ENCODE results near the gene FAM174B.

The FAM174B gene

GRCh38 chr15:92653366-92653765, 2.2 kb downstream of the FAM174B start:
- Mint-ChIP-seq H3K4me1 (no peaks in the 10 kb centered on the region), H3K9me3 (peaks cover 3% of the 10 kb centered on the region), H3K36me3 (no peaks in the 10 kb centered on the region), H3K4me3 (no peak overlapping the region), H3K27ac (no peak overlapping the region)
- ATAC-seq (no peak), DNase-seq (ENCODE audit: low spot score in 2 of 2) (no peak)

GRCh38 chr15:92652576-92652966, 3.0 kb downstream of the FAM174B start:
- Mint-ChIP-seq H3K27ac (no peak overlapping the region), H3K9me3 (peaks cover 3% of the 10 kb centered on the region), H3K4me3 (no peak overlapping the region), H3K4me1 (no peaks in the 10 kb centered on the region), H3K36me3 (no peaks in the 10 kb centered on the region)
- ATAC-seq (no peak), DNase-seq (ENCODE audit: low spot score in 2 of 2) (no peak)

DNA sequence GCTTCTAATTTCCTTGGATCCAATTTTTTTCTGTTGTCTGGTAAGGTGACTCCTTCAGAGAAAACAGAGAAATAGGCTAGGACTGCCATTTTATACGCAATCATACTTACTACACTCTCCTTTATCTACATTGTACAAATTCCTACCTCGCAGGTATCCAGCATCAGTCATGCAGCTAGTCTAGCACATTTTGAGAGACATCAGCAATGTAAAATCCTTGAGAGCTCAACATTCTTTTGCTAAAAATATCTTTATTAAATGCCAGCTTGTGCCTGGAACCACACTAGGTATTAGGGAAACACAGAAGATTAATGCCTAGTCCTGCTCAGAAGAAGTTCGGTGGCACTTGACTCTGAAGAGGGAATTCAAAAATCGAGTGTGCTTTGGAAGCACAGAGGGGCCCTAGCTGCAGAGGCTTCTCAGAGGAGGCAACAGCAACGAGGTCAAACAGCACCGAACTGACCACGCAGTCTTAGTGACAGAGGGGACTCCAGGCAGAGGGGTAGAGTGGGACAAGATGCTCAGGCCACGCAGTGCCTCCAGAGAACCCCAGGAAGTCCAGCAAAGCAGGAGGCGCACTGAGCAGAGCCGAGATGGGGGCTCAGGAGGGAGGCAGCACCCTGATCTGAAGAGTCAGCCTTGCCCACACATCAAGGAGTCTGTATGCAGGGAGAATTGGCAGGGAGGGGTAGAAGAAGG, 3.5 kb downstream of the FAM174B start:
- ATAC-seq (no peak), DNase-seq (ENCODE audit: low spot score in 2 of 2) (no peak)
- no peak overlapping the region for H3K27ac Mint-ChIP-seq
- no peaks in the 10 kb centered on the region for H3K4me1 Mint-ChIP-seq
- H3K4me3 Mint-ChIP-seq: no peak overlapping the region
- H3K9me3 Mint-ChIP-seq: peaks cover 3% of the 10 kb centered on the region
- no peaks in the 10 kb centered on the region for H3K36me3 Mint-ChIP-seq

GRCh38 chr15:92650966-92651365, 4.6 kb downstream of the FAM174B start:
- Mint-ChIP-seq H3K4me1 (no peaks in the 10 kb centered on the region), H3K4me3 (no peak overlapping the region), H3K9me3 (peaks cover 3% of the 10 kb centered on the region), H3K36me3 (no peaks in the 10 kb centered on the region), H3K27ac (no peak overlapping the region)
- no peak for DNase-seq (ENCODE audit: low spot score in 2 of 2)
- no peak for ATAC-seq

DNA sequence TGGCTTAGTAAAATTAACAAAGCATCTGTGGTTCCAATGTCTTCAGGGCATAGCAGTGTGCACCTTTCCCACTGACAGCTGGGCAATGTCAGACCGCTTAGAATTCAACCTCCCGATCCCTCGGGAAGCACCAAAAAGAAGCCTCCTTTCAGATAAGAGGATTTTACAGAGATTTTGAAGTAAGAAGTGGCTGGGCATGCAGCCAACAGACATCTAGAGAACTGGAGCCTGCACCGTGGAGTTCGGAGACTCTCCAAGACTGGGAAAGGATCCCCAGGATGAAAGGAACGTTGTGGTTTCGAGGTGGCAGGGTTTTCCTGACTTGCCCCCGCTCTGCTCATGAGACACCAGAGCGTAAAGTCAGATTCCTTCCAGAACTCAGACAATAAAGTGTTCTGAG, 5.3 kb downstream of the FAM174B start:
- no peaks in the 10 kb centered on the region for H3K36me3 Mint-ChIP-seq
- no peak overlapping the region for H3K4me3 Mint-ChIP-seq
- no peak for ATAC-seq
- no peaks in the 10 kb centered on the region for H3K4me1 Mint-ChIP-seq
- no peak overlapping the region for H3K27ac Mint-ChIP-seq
- DNase-seq (ENCODE audit: low spot score in 2 of 2): no peak
- H3K9me3 Mint-ChIP-seq: peaks cover 3% of the 10 kb centered on the region

DNA sequence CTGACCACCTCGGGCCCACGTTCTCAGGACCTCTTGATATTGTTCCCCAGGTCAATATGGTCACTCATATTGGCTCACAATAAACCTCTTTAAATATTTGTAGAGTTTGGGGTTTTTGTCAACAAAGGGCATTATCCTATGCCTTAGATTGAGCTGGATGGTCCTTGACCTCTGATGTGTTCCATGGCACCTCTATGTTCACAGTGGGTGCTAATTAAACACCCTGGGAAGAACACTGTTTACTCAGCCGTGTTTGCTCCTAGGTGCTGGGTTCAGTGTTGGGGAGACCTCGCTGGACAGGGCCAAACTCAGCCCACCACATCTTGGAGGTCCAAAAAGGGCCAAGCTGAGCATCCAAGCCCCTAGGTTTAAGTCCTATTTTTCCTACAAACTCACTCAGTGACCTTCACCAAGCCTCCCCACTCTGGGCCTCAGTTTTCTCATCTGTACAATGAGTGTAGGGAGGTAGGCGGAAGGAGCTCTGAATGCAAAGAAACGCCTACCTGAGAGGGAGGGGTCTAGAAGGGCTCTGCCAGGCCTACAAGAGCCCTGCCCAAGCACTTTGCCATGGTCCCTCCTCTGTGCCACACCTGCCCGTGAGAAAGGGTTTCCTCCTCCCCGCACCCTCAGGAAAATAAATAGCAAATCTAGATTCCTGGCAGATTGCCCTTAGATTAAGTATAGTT, 7.2 kb downstream of the FAM174B start:
- DNase-seq (ENCODE audit: low spot score in 2 of 2) (no peak), ATAC-seq (no peak)
- Mint-ChIP-seq H3K9me3 (peaks cover 3% of the 10 kb centered on the region), H3K36me3 (no peaks in the 10 kb centered on the region), H3K4me1 (no peaks in the 10 kb centered on the region), H3K27ac (no peak overlapping the region), H3K4me3 (no peak overlapping the region)

DNA sequence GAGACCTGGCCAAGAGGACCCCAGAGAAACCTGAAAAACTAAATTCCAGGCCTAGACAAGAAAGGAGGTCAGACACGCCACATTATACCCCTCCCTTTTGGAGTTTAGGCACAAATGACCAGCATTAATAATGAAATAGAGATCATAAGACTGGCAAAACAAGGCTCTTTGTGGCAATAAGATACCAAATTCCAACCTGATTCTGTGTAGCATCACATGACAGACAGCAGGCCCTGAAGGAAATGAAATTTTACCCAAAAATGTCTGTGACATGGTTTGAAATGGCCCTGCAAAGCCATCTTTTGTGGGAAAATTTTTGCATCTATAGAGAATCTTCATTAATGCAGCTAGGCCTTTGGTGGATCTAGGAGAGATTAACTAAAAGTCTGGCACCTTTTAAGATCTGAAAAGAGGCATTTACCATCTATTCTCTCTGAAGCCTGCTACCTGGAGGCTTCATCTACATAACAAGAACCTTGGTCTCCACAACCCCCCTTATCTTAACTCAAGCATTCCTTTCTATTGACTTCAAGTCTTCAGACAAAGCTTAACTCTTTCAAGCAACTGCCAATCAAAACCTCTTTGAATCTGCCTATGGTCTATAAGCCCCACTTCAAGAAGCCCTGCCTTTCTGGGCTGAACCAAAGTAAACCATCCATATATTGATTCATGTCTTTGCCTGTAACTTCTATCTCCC, 8.0 kb downstream of the FAM174B start:
- Mint-ChIP-seq H3K9me3 (peaks cover 3% of the 10 kb centered on the region), H3K27ac (no peak overlapping the region)
- ATAC-seq: no peak

GRCh38 chr15:92646216-92646615, 9.4 kb downstream of the FAM174B start:
- Mint-ChIP-seq H3K36me3 (no peaks in the 10 kb centered on the region), H3K9me3 (peaks cover 3% of the 10 kb centered on the region), H3K4me3 (no peak overlapping the region), H3K4me1 (no peaks in the 10 kb centered on the region), H3K27ac (no peak overlapping the region)
- ATAC-seq: no peak
- no peak for DNase-seq (ENCODE audit: low spot score in 2 of 2)

More for the DNA sequence above, 8.0 kb downstream of the FAM174B start:
- Mint-ChIP-seq H3K36me3 (no peaks in the 10 kb centered on the region), H3K4me1 (no peaks in the 10 kb centered on the region), H3K4me3 (no peak overlapping the region)
- no peak for DNase-seq (ENCODE audit: low spot score in 2 of 2)

- ATAC-seq (no peak), DNase-seq (ENCODE audit: low spot score in 2 of 2) (no peak)
- H3K9me3 Mint-ChIP-seq: no peaks in the 10 kb centered on the region
- no peak overlapping the region for H3K27ac Mint-ChIP-seq
- no peak overlapping the region for H3K4me3 Mint-ChIP-seq
- no peaks in the 10 kb centered on the region for H3K4me1 Mint-ChIP-seq
- H3K36me3 Mint-ChIP-seq: no peaks in the 10 kb centered on the region
These were observed 9.8 kb downstream of the FAM174B start for GRCh38 chr15:92645731-92646130.

GRCh38 chr15:92645051-92645631, 10.4 kb downstream of the FAM174B start:
- Mint-ChIP-seq H3K9me3 (no peaks in the 10 kb centered on the region), H3K4me1 (no peaks in the 10 kb centered on the region), H3K27ac (no peak overlapping the region), H3K36me3 (no peaks in the 10 kb centered on the region), H3K4me3 (no peak overlapping the region)
- ATAC-seq (no peak), DNase-seq (ENCODE audit: low spot score in 2 of 2) (no peak)

DNA sequence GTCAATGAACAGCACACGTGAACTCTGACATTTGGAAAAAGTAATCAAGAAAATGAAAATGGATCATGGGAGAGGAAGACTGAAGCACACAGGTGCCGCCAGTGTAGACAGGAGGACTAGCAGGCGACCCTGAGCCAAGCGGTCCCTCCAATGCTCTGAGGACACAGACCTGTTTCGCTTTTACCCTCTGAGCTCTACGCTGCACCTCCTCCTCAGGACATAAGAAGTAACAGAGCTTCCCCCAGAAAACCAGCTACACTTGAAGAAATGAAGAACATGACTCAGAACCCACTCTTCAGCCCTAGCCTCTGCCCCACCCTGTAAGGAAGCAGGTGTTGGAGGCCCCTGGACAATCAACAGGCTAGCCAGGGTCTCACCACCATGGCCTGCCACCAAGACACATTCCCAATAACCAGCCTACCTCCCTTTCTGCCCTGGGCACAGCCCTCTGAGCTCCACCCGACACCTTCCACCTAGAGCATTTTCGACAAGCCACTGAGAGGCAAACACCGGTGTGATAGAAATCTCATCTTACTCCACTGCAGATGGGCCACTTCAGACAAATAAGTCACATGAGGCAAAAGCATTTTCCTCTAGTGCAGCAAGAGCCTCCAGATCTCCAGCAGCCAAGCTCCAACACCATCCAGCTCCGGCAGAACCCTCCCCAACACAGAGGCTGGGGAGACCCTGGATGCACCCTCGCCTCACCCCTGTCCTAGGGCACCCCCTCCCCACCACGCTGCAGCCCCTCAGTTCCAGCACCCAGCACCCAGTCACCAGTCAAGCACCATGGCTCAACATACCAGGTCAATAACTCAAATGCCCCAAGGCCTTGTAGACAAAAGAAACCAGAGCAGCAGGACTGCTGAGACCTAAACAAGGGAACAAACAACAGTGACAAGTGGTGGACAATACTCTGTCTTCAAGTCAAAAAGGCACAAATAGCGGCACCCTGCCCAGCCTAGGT, 11.4 kb downstream of the FAM174B start:
- no peak overlapping the region for H3K4me3 Mint-ChIP-seq

DNA sequence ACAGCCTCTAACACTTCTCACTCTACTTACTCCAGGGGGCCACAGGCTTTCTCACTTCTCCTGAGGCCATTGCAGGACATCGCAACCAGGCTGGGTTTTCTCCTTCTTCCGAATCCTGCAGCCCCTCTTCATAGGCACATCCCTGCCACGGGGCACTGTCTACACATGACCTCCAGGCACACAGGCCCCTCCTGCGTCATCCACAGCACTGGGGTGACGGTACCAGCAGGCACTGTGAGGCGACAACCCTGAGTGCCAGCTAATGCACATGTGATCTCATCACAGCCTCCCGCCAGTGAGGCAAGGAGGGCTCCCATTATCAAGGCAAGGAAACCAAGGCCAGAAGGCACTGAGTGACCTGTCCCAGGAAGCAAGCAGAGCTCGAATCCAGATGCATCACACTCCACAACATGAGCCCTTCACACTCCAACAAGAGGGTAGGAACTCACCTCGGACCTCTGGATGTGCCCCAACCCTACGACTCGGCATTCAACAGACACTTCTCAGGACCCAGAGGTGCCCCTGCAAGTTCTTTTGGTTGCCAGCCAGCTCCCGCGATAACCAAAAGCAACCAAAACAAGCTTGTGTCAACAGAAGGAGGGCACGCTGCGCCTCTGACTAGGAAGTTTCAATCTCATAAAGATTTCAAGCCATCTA, 16.7 kb downstream of the FAM174B start:
- H3K4me1 Mint-ChIP-seq: peaks cover 5% of the 10 kb centered on the region
- DNase-seq (ENCODE audit: low spot score in 2 of 2) (no peak), ATAC-seq (no peak)
- H3K9me3 Mint-ChIP-seq: no peaks in the 10 kb centered on the region
- no peaks in the 10 kb centered on the region for H3K36me3 Mint-ChIP-seq
- H3K4me3 Mint-ChIP-seq: no peak overlapping the region
- H3K27ac Mint-ChIP-seq: no peak overlapping the region

More for the DNA sequence above, 11.4 kb downstream of the FAM174B start:
- no peaks in the 10 kb centered on the region for H3K4me1 Mint-ChIP-seq
- H3K27ac Mint-ChIP-seq: no peak overlapping the region
- peak; percentile 32 for ATAC-seq
- H3K9me3 Mint-ChIP-seq: no peaks in the 10 kb centered on the region
- H3K36me3 Mint-ChIP-seq: no peaks in the 10 kb centered on the region
- no peak for DNase-seq (ENCODE audit: low spot score in 2 of 2)

GRCh38 chr15:92638291-92638708, 17.3 kb downstream of the FAM174B start:
- H3K27ac Mint-ChIP-seq: no peak overlapping the region
- H3K4me3 Mint-ChIP-seq: no peak overlapping the region
- ATAC-seq: no peak
- H3K4me1 Mint-ChIP-seq: peaks cover 5% of the 10 kb centered on the region
- H3K36me3 Mint-ChIP-seq: no peaks in the 10 kb centered on the region
- no peak for DNase-seq (ENCODE audit: low spot score in 2 of 2)
- H3K9me3 Mint-ChIP-seq: no peaks in the 10 kb centered on the region

DNA sequence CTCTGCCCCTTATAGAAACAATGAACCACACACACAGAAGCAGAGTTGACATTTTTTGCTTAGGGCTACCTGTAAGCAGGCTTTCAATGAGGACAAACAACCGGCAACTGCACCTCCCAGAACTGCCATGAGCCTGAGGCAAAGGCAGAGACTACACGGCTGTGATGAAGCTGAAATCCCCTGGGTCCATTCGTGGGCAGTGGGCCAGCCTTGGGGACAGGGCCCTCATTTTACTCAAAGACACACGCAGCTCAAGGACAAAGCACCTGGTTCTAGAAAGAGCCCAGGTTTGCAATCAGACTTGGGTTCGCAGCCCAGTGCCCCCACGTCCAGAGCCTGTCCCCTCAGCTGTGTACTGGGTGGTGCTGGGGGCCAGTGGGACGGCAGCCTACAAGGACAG, 17.9 kb downstream of the FAM174B start:
- H3K9me3 Mint-ChIP-seq: no peaks in the 10 kb centered on the region
- H3K36me3 Mint-ChIP-seq: no peaks in the 10 kb centered on the region
- no peak overlapping the region for H3K27ac Mint-ChIP-seq
- peaks cover 5% of the 10 kb centered on the region for H3K4me1 Mint-ChIP-seq
- DNase-seq (ENCODE audit: low spot score in 2 of 2): no peak
- ATAC-seq: no peak
- H3K4me3 Mint-ChIP-seq: no peak overlapping the region

Measured in stimulated activated effector memory CD8-positive, alpha-beta T cell treated with anti-CD3 and anti-CD28 coated beads, Interleukin-12 subunit alpha, Interleukin-12 subunit beta, amount 100 ng/mL, for 72 hours (primary cell).